GM21723 (cell line): ENCODE results near the gene AFAP1L2.

ENCODE experiments used
- ATAC-seq: cut with Tn5 transposase; IDR thresholded peaks from one replicate; pipeline ENCODE4 v1.9.1; 2021; ENCODE audit warnings: mild to moderate bottlenecking, moderate library complexity; ENCODE audit not compliant: unreplicated experiment

Gene AFAP1L2

GRCh38 chr10:114412907-114413797, 8.8 kb upstream of the AFAP1L2 start:
- ATAC-seq = no peak

- no peak for ATAC-seq
Observed at GRCh38 chr10:114408968-114409444, 4.7 kb upstream of the AFAP1L2 start.

GRCh38 chr10:114408112-114408967, 4.0 kb upstream of the AFAP1L2 start:
- ATAC-seq = no peak

- no peak for ATAC-seq
Observed at GRCh38 chr10:114406455-114406854, 2.2 kb upstream of the AFAP1L2 start.

GRCh38 chr10:114405011-114405350, 679 bp upstream of the AFAP1L2 start:
- ATAC-seq = no peak

- no peak for ATAC-seq
Observed at GRCh38 chr10:114403541-114404161, 651 bp downstream of the AFAP1L2 start.

GRCh38 chr10:114402871-114403540, 1.3 kb downstream of the AFAP1L2 start:
- no peak for ATAC-seq

GRCh38 chr10:114402233-114402632, 2.1 kb downstream of the AFAP1L2 start:
- ATAC-seq = no peak

- no peak for ATAC-seq
Observed at GRCh38 chr10:114401195-114401791, 3.0 kb downstream of the AFAP1L2 start.

- ATAC-seq = no peak
Observed at GRCh38 chr10:114400091-114400490, 4.2 kb downstream of the AFAP1L2 start.

GRCh38 chr10:114399576-114399975, 4.7 kb downstream of the AFAP1L2 start:
- ATAC-seq = no peak

- no peak for ATAC-seq
Observed at GRCh38 chr10:114398587-114399331, 5.5 kb downstream of the AFAP1L2 start.

GRCh38 chr10:114397651-114398145, 6.6 kb downstream of the AFAP1L2 start:
- no peak for ATAC-seq

- ATAC-seq = no peak
Observed at GRCh38 chr10:114396464-114396863, 7.8 kb downstream of the AFAP1L2 start.

- no peak for ATAC-seq
Observed at GRCh38 chr10:114395366-114396022, 8.8 kb downstream of the AFAP1L2 start.

GRCh38 chr10:114394531-114394930, 9.8 kb downstream of the AFAP1L2 start:
- ATAC-seq = no peak

GRCh38 chr10:114393886-114394285, 10.4 kb downstream of the AFAP1L2 start:
- ATAC-seq = no peak

- ATAC-seq = no peak
Observed at GRCh38 chr10:114393482-114393881, 10.8 kb downstream of the AFAP1L2 start.
